ENCODE results near the gene IP6K3.

Gene IP6K3

GRCh38 chr6:33723371-33724085 is 23.2 kb downstream of the IP6K3 start:
- no peak for DNase-seq (ENCODE audit: low spot score)

- DNase-seq (ENCODE audit: low spot score): no peak
Measured at GRCh38 chr6:33722103-33722623, 24.5 kb downstream of the IP6K3 start.

GRCh38 chr6:33721508-33721907 is 25.2 kb downstream of the IP6K3 start:
- DNase-seq (ENCODE audit: low spot score): no peak

- no peak for DNase-seq (ENCODE audit: low spot score)
Measured at GRCh38 chr6:33720998-33721397, 25.7 kb downstream of the IP6K3 start.

GRCh38 chr6:33719326-33719987 is 27.2 kb downstream of the IP6K3 start:
- DNase-seq (ENCODE audit: low spot score): no peak

- no peak for DNase-seq (ENCODE audit: low spot score)
Measured at GRCh38 chr6:33718713-33719112, 28.0 kb downstream of the IP6K3 start.

GRCh38 chr6:33717934-33718455 is 28.7 kb downstream of the IP6K3 start:
- no peak for DNase-seq (ENCODE audit: low spot score)

GRCh38 chr6:33716890-33717632 is 29.6 kb downstream of the IP6K3 start:
- no peak for DNase-seq (ENCODE audit: low spot score)

GRCh38 chr6:33716379-33716778 is 30.3 kb downstream of the IP6K3 start:
- DNase-seq (ENCODE audit: low spot score): no peak

- DNase-seq (ENCODE audit: low spot score): no peak
Measured at GRCh38 chr6:33714385-33715040, 32.2 kb downstream of the IP6K3 start.

GRCh38 chr6:33713786-33714185 is 32.9 kb downstream of the IP6K3 start:
- DNase-seq (ENCODE audit: low spot score): no peak

GRCh38 chr6:33712914-33713313 is 33.8 kb downstream of the IP6K3 start:
- no peak for DNase-seq (ENCODE audit: low spot score)

GRCh38 chr6:33711140-33712129 is 35.3 kb downstream of the IP6K3 start, which contains the start of gene UQCC2:
UQCC2 (minus strand) TSS chr6:33711700; CDS start chr6:33711686, 14 bp downstream.
- DNase-seq (ENCODE audit: low spot score): peak; percentile 98

- no peak for DNase-seq (ENCODE audit: low spot score)
Measured at GRCh38 chr6:33710296-33711121, 36.2 kb downstream of the IP6K3 start.

GRCh38 chr6:33709605-33710295 is 37.0 kb downstream of the IP6K3 start:
- no peak for DNase-seq (ENCODE audit: low spot score)

- no peak for DNase-seq (ENCODE audit: low spot score)
Measured at GRCh38 chr6:33708516-33709204, 38.0 kb downstream of the IP6K3 start.

- DNase-seq (ENCODE audit: low spot score): no peak
Measured at GRCh38 chr6:33707771-33708170, 38.9 kb downstream of the IP6K3 start.

GRCh38 chr6:33705955-33706725 is 40.6 kb downstream of the IP6K3 start:
- no peak for DNase-seq (ENCODE audit: low spot score)
